SJCRH30 (cell line): Measurements from ENCODE around the gene MAP4K3. TPM values are rescaled to one million over a fixed set of nuclear protein-coding genes. Genes with fewer than 3 reads are reported as not detected.
A peak's percentile ranks its signal among the peaks of the same experiment; 100 is the strongest.
"Not testable (repeated sequence)": the region's sequence is repeated elsewhere in the genome, so short reads cannot be mapped to it uniquely, and the experiment has no call there.

Source experiments
- DNase-seq, 2 experiments: peaks; one replicate each; pipeline ENCODE4 v3.0.0-alpha.2; 2015 to 2020
- H3K27ac ChIP-seq: fragments of 250-450 bp; sonication (Bioruptor Pico); 2 replicates; pipeline ENCODE4 v1.5.1; 2020; ENCODE audit warnings: mild to moderate bottlenecking, moderate library complexity
- H3K27me3 ChIP-seq: fragments of 250-450 bp; sonication (Bioruptor Pico); 2 replicates; pipeline ENCODE4 v1.5.1; 2020; ENCODE audit warnings: mild to moderate bottlenecking, moderate library complexity
- H3K36me3 ChIP-seq: fragments of 250-450 bp; sonication (Bioruptor Pico); 2 replicates; pipeline ENCODE4 v1.5.1; 2020; ENCODE audit warnings: mild to moderate bottlenecking, moderate library complexity
- H3K4me1 ChIP-seq: fragments of 250-450 bp; sonication (Bioruptor Pico); 2 replicates; pipeline ENCODE4 v1.5.1; 2020; ENCODE audit warnings: mild to moderate bottlenecking, moderate library complexity
- H3K4me3 ChIP-seq: fragments of 250-450 bp; sonication (Bioruptor Pico); 2 replicates; pipeline ENCODE4 v1.5.1; 2020; ENCODE audit warnings: mild to moderate bottlenecking, moderate library complexity
- H3K9me3 ChIP-seq: fragments of 250-450 bp; sonication (Bioruptor Pico); replicated peaks from 2 replicates; pipeline ENCODE4 v1.5.1; 2020; ENCODE audit warnings: mild to moderate bottlenecking, moderate library complexity
- total RNA-seq: library from RNA; depleted of rRNA; stranded (reverse); fragments of >200 nt; shearing (Covaris generic); gene quantifications from 2 replicates; pipeline ENCODE4 v1.2.3, GENCODE V29; 2014

Gene MAP4K3
- total RNA-seq, 1 experiment from 2014 or later, result 66.7 TPM

DNA sequence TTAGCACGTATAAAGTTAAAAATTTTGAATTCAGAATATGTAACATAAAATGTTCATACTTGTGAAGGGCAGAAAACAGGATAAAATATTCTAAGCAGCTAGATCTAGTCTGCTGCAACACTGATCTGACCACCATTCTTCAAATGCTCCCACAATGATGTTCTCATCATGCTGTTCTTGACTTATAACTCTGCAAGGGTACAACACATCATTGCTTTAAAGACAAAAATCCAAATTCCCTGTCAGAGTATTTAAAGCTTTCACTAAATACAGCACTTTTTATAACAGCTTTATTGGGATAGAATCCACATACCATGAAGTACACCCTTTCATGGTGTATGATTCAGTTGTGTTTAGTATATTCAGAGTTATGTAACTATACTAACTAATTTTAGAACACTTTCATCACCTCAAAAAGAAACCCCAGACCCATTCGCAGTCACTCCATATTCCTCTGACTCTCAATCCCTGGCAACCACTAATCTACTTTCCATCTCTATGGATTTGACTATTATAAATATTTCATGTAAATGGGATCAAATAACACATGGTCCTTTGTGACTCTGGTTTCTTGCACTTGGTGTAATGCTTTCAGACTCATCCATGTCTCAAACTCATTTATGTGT is 56.4 kb downstream of the MAP4K3 start:
- peak in 1 of 2 experiments; percentile 69 for DNase-seq
- peaks cover 4% of the 10 kb centered on the region; the same call in 1 of the 2 replicates for H3K36me3 ChIP-seq
- no peak overlapping the region for H3K27ac ChIP-seq

DNA sequence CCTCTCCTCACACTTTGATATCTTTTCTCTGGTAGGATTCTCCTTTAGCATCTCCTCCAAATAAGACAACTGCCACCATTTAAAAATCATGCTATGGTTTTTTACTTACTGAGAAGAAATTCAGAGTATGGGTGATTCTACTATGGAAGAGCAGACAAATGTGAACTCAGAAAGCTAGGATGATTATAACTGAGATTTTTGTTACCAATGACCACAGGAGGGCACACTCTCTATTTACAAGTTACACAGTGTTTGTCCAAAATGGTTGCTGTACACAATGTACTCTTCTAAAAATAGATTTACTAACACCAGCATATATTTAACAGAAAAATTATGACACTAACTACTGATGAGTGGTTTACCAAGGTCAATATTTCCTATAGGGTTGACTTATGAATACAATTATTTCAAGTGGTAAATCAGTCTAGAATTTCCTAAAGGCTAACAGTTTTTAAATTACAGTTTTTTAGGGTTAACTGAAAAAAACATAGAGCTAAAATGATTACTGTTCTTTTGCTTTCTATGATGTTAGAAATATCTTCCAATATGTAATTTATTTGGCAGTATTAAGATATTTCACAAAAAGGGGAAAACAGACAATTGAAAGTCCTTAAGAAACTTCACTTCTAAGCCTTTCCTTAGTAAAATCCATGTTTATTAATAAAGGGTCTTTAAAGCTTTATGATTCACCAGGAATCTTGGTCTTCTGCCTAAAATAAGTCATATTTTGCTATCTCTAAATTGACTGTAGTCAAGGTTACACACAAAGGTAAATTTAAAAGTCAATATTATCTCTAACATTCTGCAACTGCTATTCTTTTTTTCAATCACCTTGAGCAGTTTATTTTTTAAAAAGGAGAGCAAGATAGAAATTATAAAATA is 57.2 kb downstream of the MAP4K3 start:
- Histone ChIP-seq H3K27me3 (no peaks in the 10 kb centered on the region), H3K27ac (no peak overlapping the region), H3K4me1 (peaks cover 16% of the 10 kb centered on the region), H3K4me3 (no peak overlapping the region), H3K9me3 (no peaks in the 10 kb centered on the region), H3K36me3 (peaks cover 4% of the 10 kb centered on the region)
- DNase-seq, result peak; percentile 14 to 72

More for the DNA sequence above, 56.4 kb downstream of the MAP4K3 start:
- peaks cover 16% of the 10 kb centered on the region for H3K4me1 ChIP-seq
- H3K4me3 ChIP-seq, result no peak overlapping the region
- no peaks in the 10 kb centered on the region for H3K9me3 ChIP-seq
- H3K27me3 ChIP-seq, result no peaks in the 10 kb centered on the region

DNA sequence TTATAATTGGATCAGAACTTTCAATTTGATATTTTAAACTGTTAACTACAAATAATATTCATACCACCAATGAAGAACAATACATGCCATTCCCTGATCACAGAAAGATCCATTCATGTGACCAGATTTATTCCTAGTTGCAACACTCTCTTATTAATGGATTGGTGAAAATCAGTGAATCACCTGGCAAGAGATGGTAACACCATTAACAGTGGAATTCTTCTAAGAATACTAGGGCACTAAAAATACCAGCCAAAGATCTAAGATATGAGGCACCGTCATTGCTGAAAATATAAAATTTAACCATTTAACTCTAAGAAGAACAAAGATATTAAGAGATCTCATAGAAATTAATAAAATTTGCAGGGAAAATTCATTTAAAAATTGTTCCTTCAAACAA is 58.1 kb downstream of the MAP4K3 start:
- no peak for DNase-seq
- Histone ChIP-seq H3K27ac (no peak overlapping the region), H3K4me3 (no peak overlapping the region), H3K36me3 (peaks cover 5% of the 10 kb centered on the region), H3K4me1 (peaks cover 16% of the 10 kb centered on the region), H3K9me3 (no peaks in the 10 kb centered on the region), H3K27me3 (no peaks in the 10 kb centered on the region)

DNA sequence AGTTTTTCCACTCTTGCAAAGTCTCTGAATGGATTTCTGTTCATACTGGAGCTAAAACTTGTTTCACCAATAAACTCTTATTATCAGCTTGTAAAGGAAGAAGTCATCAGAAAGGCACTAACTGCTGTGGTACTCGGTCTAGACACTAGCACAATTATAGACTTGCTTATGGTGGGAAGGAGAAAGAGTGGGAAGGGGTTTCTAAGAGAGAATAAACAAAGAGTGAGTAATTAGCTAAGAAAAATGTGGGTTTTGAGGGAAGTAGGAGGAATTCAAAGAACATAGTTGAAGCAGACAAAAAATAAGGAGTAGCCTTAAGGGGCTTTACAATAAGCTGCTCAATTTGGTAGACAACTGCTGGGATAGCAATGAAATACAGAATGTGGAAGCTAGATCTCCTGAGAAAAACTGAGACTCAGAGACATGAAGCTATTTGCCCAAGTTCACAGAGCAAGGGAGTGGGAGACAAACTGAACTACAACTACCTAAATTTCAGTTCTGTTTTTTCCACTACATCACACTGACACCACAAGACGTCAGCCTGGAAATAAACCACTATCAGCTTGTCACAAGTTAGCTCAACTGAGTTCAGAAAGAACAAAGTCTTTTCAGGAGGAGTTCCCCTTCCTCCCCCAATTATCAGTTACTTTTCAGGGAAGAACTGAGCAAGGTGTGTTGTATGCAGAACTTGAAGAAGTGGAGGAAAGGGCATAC is 59.7 kb downstream of the MAP4K3 start:
- Histone ChIP-seq H3K4me3 (no peak overlapping the region), H3K36me3 (peaks cover 12% of the 10 kb centered on the region), H3K4me1 (peaks cover 16% of the 10 kb centered on the region), H3K9me3 (no peaks in the 10 kb centered on the region), H3K27ac (no peak overlapping the region), H3K27me3 (no peaks in the 10 kb centered on the region)
- no peak for DNase-seq

DNA sequence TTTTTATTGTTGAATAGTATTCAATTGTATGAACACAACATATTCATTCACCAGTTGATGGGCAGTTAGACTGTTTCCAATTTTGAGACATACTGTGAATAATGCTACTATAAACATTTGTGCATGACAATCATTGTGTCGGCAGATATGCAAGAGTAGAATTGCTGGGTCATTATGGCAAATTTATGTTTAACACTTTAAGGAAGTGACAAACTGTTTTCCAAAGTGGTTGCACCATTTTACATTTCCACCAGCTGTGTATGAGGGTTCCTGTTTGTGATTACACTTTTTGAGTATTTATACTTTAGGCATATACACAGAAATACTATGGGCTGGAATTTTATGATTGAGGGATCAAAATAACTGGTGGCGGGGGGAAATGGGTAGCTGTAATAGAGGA is 61.2 kb downstream of the MAP4K3 start:
- Histone ChIP-seq H3K36me3 (peaks cover 18% of the 10 kb centered on the region), H3K4me1 (peaks cover 10% of the 10 kb centered on the region)
- no peak for DNase-seq

DNA sequence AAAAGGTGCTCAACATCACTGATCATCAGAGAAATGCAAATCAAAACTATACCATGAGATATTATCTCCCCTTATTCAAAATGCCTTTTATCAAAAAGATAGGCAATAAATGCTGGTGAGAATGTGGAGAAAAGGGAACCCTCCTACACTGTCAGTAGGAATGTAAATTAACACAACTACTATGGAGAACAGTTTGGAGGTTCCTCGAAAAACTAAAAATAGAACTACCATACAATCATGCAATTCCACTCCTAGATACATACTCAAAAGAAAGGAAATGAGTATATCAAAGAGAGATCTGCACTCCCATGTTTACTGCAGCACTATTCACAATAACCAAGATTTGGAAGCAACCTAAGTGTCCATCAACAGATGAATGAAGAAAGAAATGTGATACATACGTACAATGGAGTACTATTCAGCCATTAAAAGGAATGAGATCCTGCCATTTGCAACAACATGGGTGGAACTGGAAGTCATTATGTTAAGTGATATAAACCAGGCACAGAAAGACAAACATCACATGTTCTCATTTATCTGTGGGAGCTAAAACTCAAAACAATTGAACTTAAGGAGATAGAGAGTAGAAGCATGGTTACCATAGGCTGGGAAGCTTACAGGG is 63.8 kb downstream of the MAP4K3 start:
- H3K36me3 ChIP-seq, result peaks cover 20% of the 10 kb centered on the region
- no peak for DNase-seq
- no peak overlapping the region for H3K27ac ChIP-seq
- H3K4me1 ChIP-seq, result no peaks in the 10 kb centered on the region
- H3K9me3 ChIP-seq, result no peaks in the 10 kb centered on the region
- H3K4me3 ChIP-seq, result no peak overlapping the region
- no peaks in the 10 kb centered on the region for H3K27me3 ChIP-seq

More for the DNA sequence above, 61.2 kb downstream of the MAP4K3 start:
- H3K9me3 ChIP-seq, result no peaks in the 10 kb centered on the region
- no peak overlapping the region for H3K27ac ChIP-seq
- no peak overlapping the region for H3K4me3 ChIP-seq
- no peaks in the 10 kb centered on the region for H3K27me3 ChIP-seq

DNA sequence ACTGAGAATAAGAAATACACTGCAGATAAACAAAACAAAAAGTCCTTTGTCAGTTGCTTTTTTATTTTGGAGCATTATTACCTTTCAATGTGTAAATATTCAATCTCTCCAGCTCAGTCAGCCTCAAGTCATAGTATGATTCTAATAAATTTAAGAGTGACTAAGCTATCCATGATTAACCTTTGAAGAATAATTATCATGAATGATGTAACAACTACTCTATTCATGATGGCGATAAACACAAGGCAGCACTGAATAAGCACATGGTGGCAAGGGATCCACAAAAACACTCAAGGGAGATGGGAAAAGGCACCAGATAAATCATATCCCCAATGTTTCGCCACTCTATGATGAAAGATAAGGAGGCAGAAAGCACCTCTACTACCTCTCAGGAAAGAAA is 67.0 kb downstream of the MAP4K3 start:
- DNase-seq, result no peak
- Histone ChIP-seq H3K27me3 (no peaks in the 10 kb centered on the region), H3K27ac (no peak overlapping the region), H3K4me3 (no peak overlapping the region), H3K9me3 (no peaks in the 10 kb centered on the region), H3K4me1 (no peaks in the 10 kb centered on the region), H3K36me3 (peaks cover 20% of the 10 kb centered on the region)

DNA sequence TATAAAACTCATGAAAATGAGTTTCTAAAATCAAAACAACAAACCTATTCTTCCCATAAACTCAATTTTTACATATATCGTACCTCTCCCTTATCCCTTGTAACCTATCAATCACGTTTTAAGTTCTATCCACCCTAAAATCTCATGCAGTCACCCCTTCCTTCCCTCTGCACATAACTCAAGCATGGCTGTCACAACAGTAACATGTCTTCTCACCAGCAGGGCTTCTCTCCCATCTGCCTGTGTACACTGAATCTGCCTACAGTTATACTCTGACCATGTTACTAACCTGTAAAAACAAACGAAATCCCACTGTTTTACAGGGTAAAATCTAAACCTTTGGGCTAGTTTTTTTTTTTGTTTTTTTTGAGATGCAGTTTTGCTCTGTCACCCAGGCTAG is 68.2 kb downstream of the MAP4K3 start:
- H3K27ac ChIP-seq, result no peak overlapping the region
- DNase-seq, result no peak
- no peaks in the 10 kb centered on the region for H3K27me3 ChIP-seq
- no peak overlapping the region for H3K4me3 ChIP-seq
- H3K4me1 ChIP-seq, result no peaks in the 10 kb centered on the region
- no peaks in the 10 kb centered on the region for H3K9me3 ChIP-seq
- peaks cover 16% of the 10 kb centered on the region for H3K36me3 ChIP-seq

DNA sequence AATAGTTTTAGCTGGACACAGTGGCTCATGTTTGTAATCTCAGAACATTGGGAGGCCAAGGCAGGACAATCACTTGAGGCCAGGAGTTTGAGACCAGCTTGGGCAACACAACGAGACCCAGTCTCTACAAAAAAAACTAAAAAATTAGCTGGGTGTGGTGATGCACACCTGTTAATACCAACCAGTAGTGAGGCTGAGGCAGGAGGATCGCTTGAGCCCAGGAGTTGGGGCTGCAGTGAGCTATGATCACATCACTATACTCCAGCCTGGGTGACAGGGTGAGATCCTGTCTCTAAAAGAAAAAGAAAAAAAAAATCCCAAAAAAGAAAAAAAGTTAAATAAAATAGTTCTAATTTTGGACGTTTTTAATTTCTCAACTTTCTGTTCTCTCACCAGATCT is 68.7 kb downstream of the MAP4K3 start:
- no peaks in the 10 kb centered on the region for H3K27me3 ChIP-seq
- H3K27ac ChIP-seq, result no peak overlapping the region
- DNase-seq, result no peak
- H3K9me3 ChIP-seq, result no peaks in the 10 kb centered on the region
- H3K36me3 ChIP-seq, result peaks cover 12% of the 10 kb centered on the region
- H3K4me1 ChIP-seq, result no peaks in the 10 kb centered on the region
- H3K4me3 ChIP-seq, result no peak overlapping the region

DNA sequence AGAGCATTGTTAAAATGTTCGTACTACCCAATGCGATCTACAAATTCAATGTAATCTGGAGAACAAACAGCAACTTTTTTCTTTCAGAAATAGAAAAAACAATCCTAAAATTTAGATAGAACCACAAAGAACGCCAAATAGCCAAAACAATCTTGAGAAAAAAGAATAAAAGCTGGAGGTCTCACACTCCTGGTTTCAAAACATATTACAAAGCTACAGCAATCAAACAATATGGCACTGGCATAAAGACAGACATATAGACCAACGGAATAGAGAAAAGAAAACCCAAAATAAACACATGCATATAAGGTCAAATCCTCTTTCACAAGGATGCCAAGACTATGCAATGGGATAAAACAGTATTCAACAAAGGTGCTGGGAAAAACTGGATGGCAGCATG is 74.5 kb downstream of the MAP4K3 start:
- peaks cover 31% of the 10 kb centered on the region for H3K9me3 ChIP-seq
- H3K4me1 ChIP-seq, result no peaks in the 10 kb centered on the region
- H3K4me3 ChIP-seq, result no peak overlapping the region
- peaks cover 17% of the 10 kb centered on the region for H3K36me3 ChIP-seq
- H3K27ac ChIP-seq, result no peak overlapping the region
- no peak for DNase-seq
- no peaks in the 10 kb centered on the region for H3K27me3 ChIP-seq

DNA sequence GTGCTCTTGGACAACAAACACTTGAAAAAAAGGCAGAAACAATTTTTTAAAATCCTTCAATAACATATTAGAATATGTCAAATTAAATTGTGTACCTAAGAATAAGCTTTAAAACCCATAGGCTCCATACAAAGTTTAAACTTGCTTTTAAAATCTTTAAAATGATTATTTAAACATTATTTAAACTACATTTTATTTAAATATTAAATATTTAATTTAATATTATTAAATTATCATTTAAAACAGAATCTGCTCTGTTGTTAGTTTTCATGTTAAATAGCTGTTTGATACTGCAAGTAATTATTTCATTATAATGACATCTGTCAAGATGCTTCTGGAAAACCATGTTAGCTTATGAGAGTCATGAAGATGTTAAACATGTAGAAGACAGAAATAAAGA is 75.6 kb downstream of the MAP4K3 start:
- Histone ChIP-seq H3K9me3 (peaks cover 31% of the 10 kb centered on the region), H3K4me1 (no peaks in the 10 kb centered on the region), H3K27me3 (no peaks in the 10 kb centered on the region), H3K27ac (no peak overlapping the region), H3K36me3 (peaks cover 17% of the 10 kb centered on the region; the same call in 1 of the 2 replicates), H3K4me3 (no peak overlapping the region)
- no peak for DNase-seq

DNA sequence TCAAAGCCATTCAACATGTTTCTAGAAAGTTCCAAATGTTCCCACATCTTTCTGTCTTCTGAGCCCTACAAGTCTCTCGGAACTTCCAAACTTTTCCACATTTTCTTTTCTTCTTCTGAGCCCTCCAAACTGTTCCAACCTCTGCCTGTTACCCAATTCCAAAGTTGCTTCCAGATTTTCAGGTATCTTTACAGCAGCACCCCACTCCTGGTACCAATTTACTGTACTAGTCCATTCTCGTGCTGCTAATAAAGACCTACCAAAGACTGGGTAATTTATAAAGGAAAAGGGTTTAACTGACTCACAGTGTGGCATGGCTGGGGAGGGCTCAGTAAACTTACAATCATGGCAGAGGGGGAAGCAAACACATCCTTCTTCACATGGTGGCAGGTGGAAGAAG is 76.7 kb downstream of the MAP4K3 start:
- H3K36me3 ChIP-seq, result peaks cover 18% of the 10 kb centered on the region; the same call in 1 of the 2 replicates
- not testable (repeated sequence) for H3K4me1 ChIP-seq, H3K27me3 ChIP-seq, DNase-seq, H3K27ac ChIP-seq, H3K4me3 ChIP-seq
- H3K9me3 ChIP-seq, result peaks cover 31% of the 10 kb centered on the region

DNA sequence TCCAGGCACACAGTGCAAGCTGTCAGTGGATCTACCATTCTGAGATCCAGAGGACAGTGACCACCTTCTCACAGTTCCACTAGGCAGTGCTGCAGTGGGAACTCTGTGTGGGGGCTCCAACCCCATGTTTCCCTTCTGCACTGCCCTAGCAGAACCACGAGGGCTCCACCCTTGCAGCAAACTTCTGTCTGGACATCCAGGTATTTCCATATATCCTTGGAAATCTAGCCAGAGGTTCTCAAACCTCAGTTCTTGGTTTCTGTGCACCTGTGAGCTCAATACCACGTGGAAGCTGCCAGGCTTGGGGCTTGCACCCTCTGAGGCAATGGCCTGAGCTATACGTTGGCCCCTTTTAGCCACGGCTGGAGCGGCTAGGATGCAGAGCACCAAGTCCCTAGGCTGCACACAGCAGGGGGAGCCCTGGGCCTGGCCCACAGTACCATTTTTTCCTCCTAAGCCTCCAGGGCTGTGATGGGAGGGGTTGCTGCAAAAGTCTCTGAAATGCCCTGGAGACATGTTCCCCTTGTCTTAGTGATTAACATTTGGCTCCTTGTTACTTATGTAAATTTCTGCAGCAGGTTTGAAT is 77.5 kb downstream of the MAP4K3 start:
- Histone ChIP-seq H3K9me3 (peaks cover 31% of the 10 kb centered on the region), H3K27ac (no peak overlapping the region), H3K4me1 (no peaks in the 10 kb centered on the region), H3K4me3 (no peak overlapping the region), H3K36me3 (peaks cover 23% of the 10 kb centered on the region), H3K27me3 (no peaks in the 10 kb centered on the region)
- DNase-seq, result peak in 1 of 2 experiments; percentile 13

DNA sequence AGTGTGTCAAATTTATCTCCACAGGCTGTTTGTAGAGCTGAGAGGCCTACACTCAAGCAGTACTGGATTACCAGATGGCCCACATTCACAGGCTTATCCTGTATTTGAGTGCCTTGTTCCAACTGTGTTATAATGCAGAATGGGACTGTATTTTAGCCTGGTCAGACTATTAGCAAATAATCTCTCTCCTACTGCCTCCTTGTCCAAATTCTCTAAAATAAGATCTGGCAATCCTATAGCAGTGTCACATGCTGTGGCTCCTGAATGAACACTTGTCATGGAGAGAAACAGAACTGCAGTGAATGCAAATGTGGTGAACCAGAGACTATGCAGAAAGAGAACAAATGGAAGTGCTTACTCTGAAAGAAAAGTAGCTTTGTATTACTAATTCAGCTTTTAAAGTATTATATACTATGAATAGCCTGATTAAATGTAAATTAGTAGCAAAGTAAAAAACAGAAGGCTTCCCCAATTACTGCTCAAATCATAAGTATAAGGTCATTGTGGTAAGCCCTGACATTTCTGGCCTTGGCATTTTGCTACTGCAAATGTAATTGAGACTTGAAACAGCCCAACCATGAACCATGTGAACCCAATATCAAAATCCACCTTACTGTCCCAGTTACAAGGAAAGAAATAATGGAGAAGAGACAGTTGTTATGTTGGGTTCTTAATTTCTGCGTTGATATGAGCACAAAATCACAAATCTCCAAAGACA is 80.0 kb downstream of the MAP4K3 start:
- Histone ChIP-seq H3K9me3 (peaks cover 27% of the 10 kb centered on the region), H3K27ac (no peak overlapping the region), H3K4me1 (no peaks in the 10 kb centered on the region), H3K36me3 (peaks cover 25% of the 10 kb centered on the region), H3K4me3 (no peak overlapping the region), H3K27me3 (no peaks in the 10 kb centered on the region)
- DNase-seq, result no peak
